HepG2 (cell line): ENCODE data around the gene RCOR1. TPM values are rescaled to one million over a fixed set of nuclear protein-coding genes. Genes with fewer than 3 reads are reported as not detected.

Experiments used
- DNMT1 ChIP-seq: sonication (generic); formaldehyde crosslinking; IDR thresholded peaks from 2 replicates; pipeline ENCODE4 v1.5.1; 2020; ENCODE audit warnings: mild to moderate bottlenecking, missing genetic modification reagents
- FOXK1 ChIP-seq: sonication (generic); formaldehyde crosslinking; IDR thresholded peaks from 2 replicates; pipeline ENCODE4 v1.4.0; 2020; ENCODE audit warnings: low read depth, missing genetic modification reagents, borderline replicate concordance
- FOXO1 ChIP-seq: sonication (generic); formaldehyde crosslinking; IDR thresholded peaks from 2 replicates; pipeline ENCODE4 v1.4.0; 2020; ENCODE audit warnings: missing genetic modification reagents
- GABPA ChIP-seq, 2 experiments: IDR thresholded peaks; 2 replicates each; pipeline ENCODE4 v1.6.1; 2011 to 2016; ENCODE audit warnings: low read depth in 2 of 2, low read length in 1 of 2, missing biosample characterization in 1 of 2, missing genetic modification characterization in 1 of 2
- ISX ChIP-seq: sonication (generic); formaldehyde crosslinking; conservative IDR thresholded peaks from 2 replicates; pipeline ENCODE4 v1.5.0; 2020; ENCODE audit warnings: missing genetic modification reagents
- JARID2 ChIP-seq: sonication (generic); formaldehyde crosslinking; IDR thresholded peaks from 2 replicates; pipeline ENCODE4 v1.8.1; 2023; ENCODE audit warnings: missing genetic modification reagents, inconsistent platforms; ENCODE audit not compliant: insufficient replicate concordance
- KAT2B ChIP-seq: fragments of 150-350 bp; IDR thresholded peaks from 2 replicates; pipeline ENCODE4 v1.6.1; 2014; ENCODE audit warnings: low read depth, low read length, borderline replicate concordance
- KLF11 ChIP-seq: IDR thresholded peaks from 2 replicates; pipeline ENCODE4 v1.6.1; 2016; ENCODE audit warnings: missing compliant biosample characterization
- NCOA5 ChIP-seq: sonication (generic); formaldehyde crosslinking; IDR thresholded peaks from 2 replicates; pipeline ENCODE4 v1.4.0; 2020; ENCODE audit warnings: missing genetic modification reagents
- PHF5A ChIP-seq: IDR thresholded peaks from one replicate; pipeline ENCODE4 v1.6.1; 2018; ENCODE audit warnings: low read depth, missing genetic modification reagents; ENCODE audit not compliant: unreplicated experiment
- RNF2 ChIP-seq: fragments of 450-650 bp; conservative IDR thresholded peaks from 2 replicates; pipeline ENCODE4 v1.6.1; 2016; ENCODE audit warnings: low read depth
- RXRB ChIP-seq: IDR thresholded peaks from 2 replicates; pipeline ENCODE4 v1.6.1; 2016; ENCODE audit warnings: borderline replicate concordance, missing genetic modification reagents, missing compliant biosample characterization
- SMAD1 ChIP-seq: sonication (generic); formaldehyde crosslinking; IDR thresholded peaks from 2 replicates; pipeline ENCODE4 v1.4.0; 2020; ENCODE audit warnings: missing genetic modification reagents, low read depth, mild to moderate bottlenecking, borderline replicate concordance
- SNAI1 ChIP-seq: sonication (generic); formaldehyde crosslinking; IDR thresholded peaks from 2 replicates; pipeline ENCODE4 v1.5.0; 2020; ENCODE audit warnings: mild to moderate bottlenecking, missing genetic modification reagents, borderline replicate concordance
- TEAD3 ChIP-seq: optimal IDR thresholded peaks from 2 replicates; pipeline ENCODE3; 2016; ENCODE audit warnings: borderline replicate concordance
- ZBTB7A ChIP-seq: sonication (generic); formaldehyde crosslinking; IDR thresholded peaks from 2 replicates; pipeline ENCODE4 v1.8.0; 2022; ENCODE audit warnings: mild to moderate bottlenecking, missing genetic modification reagents
- ZFP91 ChIP-seq: sonication (generic); formaldehyde crosslinking; IDR thresholded peaks from 2 replicates; pipeline ENCODE4 v1.9.0; 2022; ENCODE audit warnings: missing genetic modification reagents, mild to moderate bottlenecking, borderline replicate concordance
- ZFX ChIP-seq: sonication (generic); formaldehyde crosslinking; IDR thresholded peaks from 2 replicates; pipeline ENCODE4 v1.4.0; 2020; ENCODE audit warnings: mild to moderate bottlenecking, low read depth, missing genetic modification reagents, moderate library complexity
- ZNF225 ChIP-seq: sonication (generic); formaldehyde crosslinking; IDR thresholded peaks from 2 replicates; pipeline ENCODE4 v1.4.0; 2020; ENCODE audit warnings: mild to moderate bottlenecking, missing genetic modification reagents
- ZNF333 ChIP-seq: sonication (generic); formaldehyde crosslinking; IDR thresholded peaks from 2 replicates; pipeline ENCODE4 v1.4.0; 2020; ENCODE audit warnings: mild to moderate bottlenecking, missing genetic modification reagents, borderline replicate concordance
- ZNF550 ChIP-seq: sonication (generic); formaldehyde crosslinking; IDR thresholded peaks from 2 replicates; pipeline ENCODE4 v1.4.0; 2020; ENCODE audit warnings: mild to moderate bottlenecking, missing genetic modification reagents, borderline replicate concordance
- ZNF576 ChIP-seq: sonication (generic); formaldehyde crosslinking; IDR thresholded peaks from 2 replicates; pipeline ENCODE4 v1.4.0; 2020; ENCODE audit warnings: mild to moderate bottlenecking, missing genetic modification reagents
- ZNF766 ChIP-seq: sonication (generic); formaldehyde crosslinking; IDR thresholded peaks from 2 replicates; pipeline ENCODE4 v1.5.0; 2020; ENCODE audit warnings: missing genetic modification reagents, borderline replicate concordance
- polyA plus RNA-seq, 8 experiments: library from polyadenylated mRNA; depleted of rRNA in 3 of 8; stranded (reverse) in 7 of 8; unstranded in 1 of 8; fragments of >200 nt; fragmentation: Illumina TruSeq in 4 of 8; extraction: Trizol in 4 of 8; gene quantifications; 2 replicates each; pipeline versions ENCODE4 v1.2.1 to v1.2.3, GENCODE V29; 2011 to 2016; ENCODE audit warnings: low read depth in 4 of 8, missing spikeins in 1 of 8, mixed read lengths in 1 of 8; ENCODE audit not compliant: insufficient read depth in 1 of 8
- total RNA-seq, 5 experiments: library from RNA; depleted of rRNA; stranded (reverse); fragments of >200 nt; fragmentation: Illumina TruSeq; extraction: Trizol; gene quantifications; 2 replicates each; pipeline ENCODE4 v1.2.3, GENCODE V29; 2016; ENCODE audit warnings: low read depth in 1 of 5
- TF ChIP-seq, protein P1 (sequence below): sonication (generic); formaldehyde crosslinking; IDR thresholded peaks from 2 replicates; pipeline ENCODE4 v1.8.1; 2023; ENCODE audit warnings: mild to moderate bottlenecking, missing genetic modification reagents, borderline replicate concordance
- TF ChIP-seq, protein P2 (sequence below): sonication (generic); formaldehyde crosslinking; IDR thresholded peaks from 2 replicates; pipeline ENCODE4 v1.8.0; 2022; ENCODE audit warnings: missing genetic modification reagents, mild to moderate bottlenecking, borderline replicate concordance
- TF ChIP-seq, protein P3 (sequence below): IDR thresholded peaks from 2 replicates; pipeline ENCODE4 v1.6.1; 2018; ENCODE audit warnings: missing genetic modification reagents, mild to moderate bottlenecking, missing compliant biosample characterization

Gene RCOR1
- total and polyA plus RNA-seq, 2 of the 13 experiments (the other 11 are each of a cell fraction or from before 2014, with no cell fraction given): 10.2 to 11.1 TPM

GRCh38 chr14:102545461-102546265 is 46.8 kb upstream of the RCOR1 start (continued):
- TF ChIP-seq ISX (CRISPR knock-in tag): no peak
- no peak for TF ChIP-seq ZBTB7A (CRISPR knock-in tag)
- no peak for TF ChIP-seq FOXK1
- TF ChIP-seq ZNF333 (CRISPR knock-in tag): 0 out of 2 replicates have a peak, but pooled peaks have one; percentile 63
- no peak for TF ChIP-seq ZNF766
- TF ChIP-seq SNAI1 (CRISPR knock-in tag): peak; percentile 78; the same call in 1 of the 2 replicates
- TF ChIP-seq, protein P1, sequence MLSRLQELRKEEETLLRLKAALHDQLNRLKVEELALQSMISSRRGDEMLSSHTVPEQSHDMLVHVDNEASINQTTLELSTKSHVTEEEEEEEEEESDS (CRISPR knock-in tag): no peak
- TF ChIP-seq ZFX (CRISPR knock-in tag): peak; percentile 82
- TF ChIP-seq ZNF576: no peak
- TF ChIP-seq RXRB (CRISPR knock-in tag): no peak
- TF ChIP-seq KAT2B: no peak
- TF ChIP-seq NCOA5 (CRISPR knock-in tag): no peak
- 0 out of 2 replicates have a peak, but pooled peaks have one; percentile 13 for TF ChIP-seq ZNF225 (CRISPR knock-in tag)
- TF ChIP-seq, protein P2, sequence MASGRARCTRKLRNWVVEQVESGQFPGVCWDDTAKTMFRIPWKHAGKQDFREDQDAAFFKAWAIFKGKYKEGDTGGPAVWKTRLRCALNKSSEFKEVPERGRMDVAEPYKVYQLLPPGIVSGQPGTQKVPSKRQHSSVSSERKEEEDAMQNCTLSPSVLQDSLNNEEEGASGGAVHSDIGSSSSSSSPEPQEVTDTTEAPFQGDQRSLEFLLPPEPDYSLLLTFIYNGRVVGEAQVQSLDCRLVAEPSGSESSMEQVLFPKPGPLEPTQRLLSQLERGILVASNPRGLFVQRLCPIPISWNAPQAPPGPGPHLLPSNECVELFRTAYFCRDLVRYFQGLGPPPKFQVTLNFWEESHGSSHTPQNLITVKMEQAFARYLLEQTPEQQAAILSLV: no peak
- TF ChIP-seq JARID2 (CRISPR knock-in tag): no peak
- TF ChIP-seq, protein P3, sequence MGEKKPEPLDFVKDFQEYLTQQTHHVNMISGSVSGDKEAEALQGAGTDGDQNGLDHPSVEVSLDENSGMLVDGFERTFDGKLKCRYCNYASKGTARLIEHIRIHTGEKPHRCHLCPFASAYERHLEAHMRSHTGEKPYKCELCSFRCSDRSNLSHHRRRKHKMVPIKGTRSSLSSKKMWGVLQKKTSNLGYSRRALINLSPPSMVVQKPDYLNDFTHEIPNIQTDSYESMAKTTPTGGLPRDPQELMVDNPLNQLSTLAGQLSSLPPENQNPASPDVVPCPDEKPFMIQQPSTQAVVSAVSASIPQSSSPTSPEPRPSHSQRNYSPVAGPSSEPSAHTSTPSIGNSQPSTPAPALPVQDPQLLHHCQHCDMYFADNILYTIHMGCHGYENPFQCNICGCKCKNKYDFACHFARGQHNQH (CRISPR knock-in tag): no peak
- TF ChIP-seq TEAD3 (CRISPR knock-in tag): peak; percentile 54
- no peak; the same call in 1 of the 2 replicates for TF ChIP-seq KLF11 (CRISPR knock-in tag)
- TF ChIP-seq PHF5A: no peak
- no peak for TF ChIP-seq SMAD1 (CRISPR knock-in tag)
- TF ChIP-seq ZFP91 (CRISPR knock-in tag): peak; percentile 63
- no peak for TF ChIP-seq DNMT1 (CRISPR knock-in tag)
- TF ChIP-seq RNF2: no peak
- TF ChIP-seq GABPA (IDR thresholded peaks at IDR 0.05; ENCODE audit: low read depth, low read length): no peak
- TF ChIP-seq GABPA (CRISPR knock-in tag; IDR thresholded peaks at IDR 0.05; ENCODE audit: low read depth): 0 out of 2 replicates have a peak, but pooled peaks have one; percentile 20
- TF ChIP-seq ZNF550 (CRISPR knock-in tag): no peak
- no peak for TF ChIP-seq FOXO1 (CRISPR knock-in tag)
